ENCODE measurements around the gene CACNA1C.

Gene CACNA1C

DNA sequence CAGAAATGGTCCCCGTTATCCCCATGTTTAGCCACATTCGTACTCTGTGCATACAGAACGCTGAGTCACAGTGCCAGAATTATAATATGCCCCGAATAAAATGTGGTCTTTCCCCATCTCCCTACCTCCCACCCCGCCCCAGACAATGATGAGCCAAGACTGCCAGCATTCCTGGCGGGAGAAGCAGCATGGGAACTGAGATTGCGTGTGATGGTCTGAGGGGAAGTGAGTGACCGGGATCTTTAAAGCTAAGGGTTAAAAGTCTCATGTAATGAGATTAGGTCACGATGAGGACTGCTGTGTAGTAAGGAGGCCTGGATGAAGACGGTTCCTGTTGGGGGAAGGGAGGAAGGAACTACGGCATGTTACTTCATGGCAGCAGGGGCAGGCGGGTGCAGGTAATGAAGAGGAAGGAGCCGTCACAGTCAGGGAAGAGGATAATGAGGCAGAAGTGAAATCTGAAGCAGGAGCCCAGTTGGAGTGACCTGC, 498.7 kb downstream of the CACNA1C start:
- TF ChIP-seq GATA2 (IDR thresholded peaks at IDR 0.05; ENCODE audit: low read depth, low read length): no peak
- no peak for TF ChIP-seq GATA3 (IDR thresholded peaks at IDR 0.05; ENCODE audit: low read depth, low read length)

DNA sequence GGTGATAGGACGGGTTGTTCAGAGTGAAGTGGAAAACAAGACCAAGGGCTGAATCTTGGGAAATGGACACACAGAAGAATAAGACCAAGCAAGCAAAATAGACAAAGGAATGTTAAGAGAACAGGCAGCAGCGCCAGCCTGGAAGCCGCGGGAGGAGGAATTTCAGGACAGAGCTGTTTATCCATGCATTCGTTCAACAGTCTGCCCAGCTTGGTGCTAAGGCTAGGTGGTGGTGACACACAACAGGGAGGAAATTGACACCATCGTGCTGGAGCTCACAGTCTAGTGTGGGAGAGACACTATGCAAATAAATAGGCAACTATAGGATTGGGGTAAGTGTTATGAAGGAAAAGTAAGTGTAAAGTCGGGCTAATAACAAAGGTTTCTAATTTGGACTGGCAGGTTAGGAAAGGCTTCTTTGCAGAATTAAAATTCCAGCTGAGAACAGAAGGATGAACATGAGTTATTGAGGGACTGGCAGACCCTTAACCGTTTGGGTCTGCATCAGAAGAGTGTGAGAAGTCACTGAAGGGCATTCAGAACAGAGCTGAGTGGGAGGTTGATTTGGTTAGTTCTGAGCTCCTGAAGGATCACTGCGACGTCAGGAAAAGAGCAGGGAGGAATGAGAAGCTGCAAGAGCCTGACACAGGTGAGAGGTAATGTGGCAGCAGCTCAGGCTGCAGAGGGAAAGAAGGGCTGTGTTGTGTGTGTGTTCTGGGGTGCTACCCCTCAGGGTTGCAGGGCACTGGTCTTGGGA, 499.4 kb downstream of the CACNA1C start:
- no peak for TF ChIP-seq GATA2 (IDR thresholded peaks at IDR 0.05; ENCODE audit: low read depth, low read length)

- TF ChIP-seq GATA3 (IDR thresholded peaks at IDR 0.05; ENCODE audit: low read depth, low read length) (no peak), GATA2 (IDR thresholded peaks at IDR 0.05; ENCODE audit: low read depth, low read length) (no peak)
These were observed 500.8 kb downstream of the CACNA1C start for GRCh38 chr12:2553388-2554126.

- TF ChIP-seq GATA3 (IDR thresholded peaks at IDR 0.05; ENCODE audit: low read depth, low read length): no peak
- TF ChIP-seq GATA2 (IDR thresholded peaks at IDR 0.05; ENCODE audit: low read depth, low read length): no peak
These were observed 502.8 kb downstream of the CACNA1C start for GRCh38 chr12:2555487-2556082.

DNA sequence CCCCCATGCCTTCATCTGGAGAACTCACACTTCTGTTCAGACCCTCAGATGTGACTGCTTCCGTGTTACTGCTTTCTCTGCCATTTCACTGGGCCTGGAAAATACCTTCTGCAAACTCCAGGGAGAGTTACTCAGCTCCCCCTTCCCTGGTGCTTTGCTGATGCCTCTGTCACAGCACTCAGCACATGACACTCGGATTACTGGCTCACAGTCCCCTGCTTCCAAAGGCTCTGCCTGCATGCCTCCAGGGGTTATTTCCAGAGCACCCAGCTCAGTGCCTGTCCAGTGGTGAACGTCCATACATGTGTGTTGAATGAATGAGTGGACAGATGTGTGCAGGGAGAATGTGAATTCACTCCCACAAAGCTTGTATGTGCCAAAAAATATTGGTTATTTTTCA, 504.8 kb downstream of the CACNA1C start:
- TF ChIP-seq GATA3 (IDR thresholded peaks at IDR 0.05; ENCODE audit: low read depth, low read length): no peak
- no peak for TF ChIP-seq GATA2 (IDR thresholded peaks at IDR 0.05; ENCODE audit: low read depth, low read length)

DNA sequence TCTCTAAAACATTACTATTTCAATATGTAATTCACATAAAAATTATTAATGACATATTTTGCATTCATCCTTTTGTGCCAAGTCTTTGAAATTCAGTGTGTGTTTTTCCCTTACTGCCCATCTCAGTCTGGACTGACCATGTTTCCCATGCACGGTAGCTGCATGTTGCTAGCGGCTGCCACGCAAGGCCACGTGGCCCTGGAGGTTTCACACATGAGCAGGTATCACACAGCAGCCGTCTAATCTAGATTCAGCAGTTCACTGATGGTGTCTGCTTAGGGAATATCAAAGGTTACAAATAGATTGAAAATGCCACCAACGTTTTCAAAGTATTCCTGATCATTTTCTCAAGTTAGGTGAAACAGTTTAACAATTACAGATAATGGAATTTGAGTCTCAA, 507.1 kb downstream of the CACNA1C start:
- TF ChIP-seq GATA3 (IDR thresholded peaks at IDR 0.05; ENCODE audit: low read depth, low read length): no peak
- TF ChIP-seq GATA2 (IDR thresholded peaks at IDR 0.05; ENCODE audit: low read depth, low read length): no peak

DNA sequence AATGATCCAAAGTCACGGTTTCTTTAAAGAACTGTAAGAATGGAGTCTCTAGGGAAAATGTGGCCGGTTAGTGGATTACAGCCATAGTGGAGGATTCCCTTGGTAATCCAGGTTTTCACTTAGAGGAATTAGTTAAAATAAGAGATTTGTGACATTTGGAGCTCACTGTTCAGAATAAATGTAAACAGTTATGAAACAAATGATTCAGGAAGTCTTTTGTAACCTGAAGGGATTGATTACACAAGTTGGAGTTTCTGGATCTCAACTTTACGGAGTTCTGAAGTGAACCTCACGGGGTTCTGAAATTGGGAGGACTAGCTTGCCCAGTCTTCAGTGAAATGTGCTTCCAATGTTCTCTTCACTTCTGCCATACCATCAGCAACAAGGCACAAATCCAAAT, 507.6 kb downstream of the CACNA1C start:
- TF ChIP-seq GATA2 (IDR thresholded peaks at IDR 0.05; ENCODE audit: low read depth, low read length): no peak
- TF ChIP-seq GATA3 (IDR thresholded peaks at IDR 0.05; ENCODE audit: low read depth, low read length): no peak

DNA sequence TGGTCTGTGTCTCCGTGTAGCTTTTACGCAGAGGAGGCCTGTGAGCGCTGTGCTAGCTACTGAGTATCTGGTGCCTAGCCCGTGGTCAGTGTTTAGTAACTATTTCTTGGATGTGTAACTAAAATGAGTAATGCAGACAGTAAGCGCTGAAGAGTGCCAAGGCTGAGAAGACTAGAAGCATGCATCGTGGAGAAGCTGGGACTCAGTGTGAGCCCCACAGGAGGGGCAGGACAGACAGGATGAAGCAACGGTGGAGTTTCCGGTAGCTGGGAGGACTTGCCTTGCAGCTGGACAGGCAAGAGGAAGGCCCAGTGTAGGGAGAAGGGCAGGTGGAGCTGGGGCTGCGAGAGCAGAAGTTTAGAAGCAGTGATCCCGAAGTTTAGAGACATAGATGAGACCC, 508.6 kb downstream of the CACNA1C start:
- TF ChIP-seq GATA3 (IDR thresholded peaks at IDR 0.05; ENCODE audit: low read depth, low read length) (no peak), GATA2 (IDR thresholded peaks at IDR 0.05; ENCODE audit: low read depth, low read length) (no peak)

GRCh38 chr12:2562400-2562799, 509.6 kb downstream of the CACNA1C start:
- TF ChIP-seq GATA3 (IDR thresholded peaks at IDR 0.05; ENCODE audit: low read depth, low read length) (no peak), GATA2 (IDR thresholded peaks at IDR 0.05; ENCODE audit: low read depth, low read length) (peak; percentile 47; the same call in 1 of the 2 replicates)

GRCh38 chr12:2563709-2564108, 510.9 kb downstream of the CACNA1C start:
- TF ChIP-seq GATA3 (IDR thresholded peaks at IDR 0.05; ENCODE audit: low read depth, low read length) (no peak), GATA2 (IDR thresholded peaks at IDR 0.05; ENCODE audit: low read depth, low read length) (no peak)

DNA sequence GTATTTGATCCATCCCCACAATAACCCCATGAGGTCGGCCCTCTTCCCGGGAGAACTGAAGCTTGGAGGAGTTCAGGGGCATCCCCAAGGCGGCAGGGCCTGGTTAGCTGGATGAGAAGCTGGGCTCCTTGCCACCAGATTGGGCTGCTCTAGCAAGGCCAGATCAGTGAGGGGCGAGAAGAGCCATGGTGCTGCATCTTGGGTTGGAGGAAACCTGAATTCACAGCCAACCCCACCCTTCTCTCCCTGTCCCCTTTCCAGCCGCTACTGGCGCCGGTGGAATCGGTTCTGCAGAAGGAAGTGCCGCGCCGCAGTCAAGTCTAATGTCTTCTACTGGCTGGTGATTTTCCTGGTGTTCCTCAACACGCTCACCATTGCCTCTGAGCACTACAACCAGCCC, 513.4 kb downstream of the CACNA1C start:
- TF ChIP-seq GATA2 (IDR thresholded peaks at IDR 0.05; ENCODE audit: low read depth, low read length) (no peak), GATA3 (IDR thresholded peaks at IDR 0.05; ENCODE audit: low read depth, low read length) (no peak)

DNA sequence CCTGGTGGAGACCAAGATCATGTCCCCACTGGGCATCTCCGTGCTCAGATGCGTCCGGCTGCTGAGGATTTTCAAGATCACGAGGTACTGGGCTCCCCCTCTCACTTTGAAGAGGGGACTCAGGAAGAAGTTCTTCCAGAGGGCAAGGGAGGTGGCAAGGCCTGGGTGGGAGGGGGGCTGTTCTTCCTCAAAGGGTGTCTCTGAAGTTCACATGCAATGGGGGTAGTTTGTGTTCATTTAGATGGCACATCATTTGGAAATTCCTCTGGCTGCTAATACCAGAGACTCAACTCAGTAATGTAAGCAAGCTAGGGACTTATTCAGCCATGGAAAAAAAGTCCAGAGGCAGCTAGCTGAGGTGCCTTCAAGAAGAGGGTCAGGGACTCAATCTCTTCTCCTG, 514.9 kb downstream of the CACNA1C start:
- TF ChIP-seq GATA3 (IDR thresholded peaks at IDR 0.05; ENCODE audit: low read depth, low read length): no peak
- TF ChIP-seq GATA2 (IDR thresholded peaks at IDR 0.05; ENCODE audit: low read depth, low read length): no peak

DNA sequence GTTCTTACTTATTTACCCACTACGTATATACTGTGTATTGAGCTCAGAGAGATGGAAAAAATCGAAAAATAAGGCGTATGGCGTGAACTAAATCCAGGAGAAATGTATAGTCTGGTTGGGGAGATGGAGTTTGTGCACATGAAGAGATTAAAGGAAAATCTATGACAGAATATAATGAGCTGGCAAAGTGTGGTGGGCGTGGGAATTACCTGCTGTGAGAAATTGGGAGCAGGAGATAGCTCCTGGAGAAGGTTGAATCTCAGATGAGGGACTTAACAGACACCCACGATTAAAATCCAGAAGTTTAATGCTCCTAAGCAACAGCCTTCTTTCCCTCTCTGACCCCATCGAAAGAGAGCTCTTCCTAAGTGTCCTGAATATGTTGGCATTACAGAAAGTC, 517.8 kb downstream of the CACNA1C start:
- TF ChIP-seq GATA3 (IDR thresholded peaks at IDR 0.05; ENCODE audit: low read depth, low read length) (no peak), GATA2 (IDR thresholded peaks at IDR 0.05; ENCODE audit: low read depth, low read length) (no peak)

DNA sequence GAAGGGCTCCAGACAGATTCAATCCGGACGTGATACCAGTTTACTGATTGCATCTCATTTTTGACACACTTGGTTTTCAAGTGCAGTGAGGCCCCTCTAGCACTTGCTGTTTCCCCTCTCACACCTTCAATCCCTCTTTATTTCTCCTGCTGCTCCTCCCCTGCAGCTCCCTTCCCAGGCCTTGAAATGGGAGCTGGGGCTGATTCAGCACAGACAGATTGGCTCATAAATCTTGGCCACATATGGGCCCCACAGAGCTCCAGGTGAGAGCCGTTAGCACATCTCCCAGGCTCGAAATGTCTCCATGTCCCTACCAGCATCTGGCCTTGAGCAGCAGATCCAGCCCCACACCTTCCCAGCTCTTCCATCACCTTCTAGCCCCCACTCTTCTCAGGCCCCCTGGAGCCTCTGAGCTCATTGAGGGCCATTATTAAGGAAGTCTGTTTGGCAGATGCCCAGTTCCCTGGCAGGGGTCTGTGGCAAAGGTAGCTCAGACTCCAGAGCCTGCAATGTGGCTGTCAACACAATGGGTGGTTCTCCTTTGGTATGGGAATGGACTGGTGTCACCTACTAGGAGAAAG, 521.7 kb downstream of the CACNA1C start:
- TF ChIP-seq GATA3 (IDR thresholded peaks at IDR 0.05; ENCODE audit: low read depth, low read length) (no peak), GATA2 (IDR thresholded peaks at IDR 0.05; ENCODE audit: low read depth, low read length) (no peak)
